AG09319 (cell line): ENCODE measurements around the gene CC2D1A.

Experiments used
- DNase-seq: peaks from one replicate; pipeline ENCODE4 v3.0.0-alpha.2; 2010; ENCODE audit warnings: low read depth; ENCODE audit errors: extremely low read depth
- TF ChIP-seq, protein P1 (sequence below): IDR thresholded peaks from 2 replicates; pipeline ENCODE4 v1.5.1; 2011; ENCODE audit warnings: low read depth, mild to moderate bottlenecking, inconsistent platforms, low read length, moderate library complexity

The CC2D1A gene

DNA sequence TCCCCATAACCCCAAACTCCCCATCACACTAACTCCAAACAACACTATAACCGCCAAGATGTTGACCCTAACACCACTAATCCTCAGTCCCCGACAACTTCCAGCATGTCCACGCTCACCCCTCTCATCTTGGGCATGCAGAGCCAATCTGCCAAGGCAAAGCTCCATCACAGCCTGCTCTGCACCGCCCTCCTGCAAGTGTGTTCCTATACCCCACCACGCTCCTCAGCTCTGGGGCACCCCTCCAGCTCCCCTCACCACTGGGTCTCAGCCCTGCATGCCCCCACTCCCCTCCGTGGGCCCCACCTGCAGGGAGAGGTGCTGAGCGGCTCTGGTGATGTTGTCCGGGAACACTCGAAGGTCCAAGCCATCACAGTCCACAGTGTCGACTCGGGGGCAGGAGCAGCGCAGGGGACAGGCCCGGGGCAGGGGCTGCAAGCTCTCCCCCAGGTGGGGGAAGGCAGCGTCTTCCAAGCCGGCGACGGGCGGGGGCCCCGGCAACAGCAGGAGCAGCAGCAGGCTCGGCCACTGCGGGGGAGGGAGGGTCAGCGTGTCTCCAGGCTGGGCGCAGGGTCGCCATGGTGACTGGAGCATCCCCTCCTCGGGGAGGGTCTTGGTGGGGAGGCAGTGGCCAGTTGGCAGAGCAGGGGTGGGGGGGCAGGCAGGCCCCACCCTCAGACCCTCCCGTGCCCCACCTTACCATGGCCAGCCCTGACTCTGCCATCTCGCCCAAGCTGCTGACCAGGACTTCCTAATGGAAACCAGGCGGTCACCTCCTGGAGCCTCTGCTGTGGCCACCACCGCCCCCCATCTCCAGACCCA lies 31.7 kb downstream of the CC2D1A start:
- TF ChIP-seq, protein P1, sequence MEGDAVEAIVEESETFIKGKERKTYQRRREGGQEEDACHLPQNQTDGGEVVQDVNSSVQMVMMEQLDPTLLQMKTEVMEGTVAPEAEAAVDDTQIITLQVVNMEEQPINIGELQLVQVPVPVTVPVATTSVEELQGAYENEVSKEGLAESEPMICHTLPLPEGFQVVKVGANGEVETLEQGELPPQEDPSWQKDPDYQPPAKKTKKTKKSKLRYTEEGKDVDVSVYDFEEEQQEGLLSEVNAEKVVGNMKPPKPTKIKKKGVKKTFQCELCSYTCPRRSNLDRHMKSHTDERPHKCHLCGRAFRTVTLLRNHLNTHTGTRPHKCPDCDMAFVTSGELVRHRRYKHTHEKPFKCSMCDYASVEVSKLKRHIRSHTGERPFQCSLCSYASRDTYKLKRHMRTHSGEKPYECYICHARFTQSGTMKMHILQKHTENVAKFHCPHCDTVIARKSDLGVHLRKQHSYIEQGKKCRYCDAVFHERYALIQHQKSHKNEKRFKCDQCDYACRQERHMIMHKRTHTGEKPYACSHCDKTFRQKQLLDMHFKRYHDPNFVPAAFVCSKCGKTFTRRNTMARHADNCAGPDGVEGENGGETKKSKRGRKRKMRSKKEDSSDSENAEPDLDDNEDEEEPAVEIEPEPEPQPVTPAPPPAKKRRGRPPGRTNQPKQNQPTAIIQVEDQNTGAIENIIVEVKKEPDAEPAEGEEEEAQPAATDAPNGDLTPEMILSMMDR: no peak
- no peak for DNase-seq

DNA sequence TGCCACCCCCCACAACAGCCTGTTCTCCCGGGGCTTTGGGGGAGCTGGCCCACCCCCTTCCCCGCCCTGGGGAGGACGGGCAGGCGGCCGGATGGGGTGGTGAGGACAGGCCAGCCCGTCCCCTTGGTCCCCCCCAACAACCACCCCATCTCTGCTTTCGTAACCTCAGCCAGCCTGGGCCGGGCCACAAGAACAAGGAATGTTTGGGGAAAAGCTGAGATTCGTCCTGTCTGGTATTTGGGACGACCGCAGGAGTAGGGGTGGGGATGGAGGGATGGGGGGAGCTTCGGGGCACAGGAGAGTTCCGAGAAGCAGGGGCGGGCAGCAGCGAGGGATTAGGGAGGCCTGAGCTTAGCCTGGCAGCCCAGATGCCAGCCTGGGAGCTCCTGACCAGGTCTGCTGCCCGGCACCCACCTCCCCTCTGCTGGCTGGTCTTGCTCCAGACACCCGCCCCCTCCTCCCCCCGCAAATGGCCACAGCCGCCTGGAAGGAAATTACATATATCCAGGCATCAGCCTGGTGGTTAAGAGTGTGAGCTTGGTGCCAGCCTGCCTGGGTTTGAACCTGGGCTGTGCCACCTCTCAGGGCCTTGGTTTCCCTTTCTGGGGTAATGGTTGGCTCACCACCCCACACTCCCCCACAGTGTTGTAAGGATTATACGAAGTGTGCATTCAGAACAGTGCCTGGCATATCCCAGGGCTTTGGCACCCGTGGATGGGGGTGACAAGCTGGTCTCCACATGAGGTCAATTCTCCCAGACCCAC lies 32.5 kb downstream of the CC2D1A start, which contains the start of gene PODNL1:
TSS of gene PODNL1 (minus strand) at position 117 of the 764 bp plus-strand sequence. CDS start 236 bp downstream, outside the sequence.
- peak; percentile 71 for DNase-seq
- TF ChIP-seq, protein P1: no peak

DNA sequence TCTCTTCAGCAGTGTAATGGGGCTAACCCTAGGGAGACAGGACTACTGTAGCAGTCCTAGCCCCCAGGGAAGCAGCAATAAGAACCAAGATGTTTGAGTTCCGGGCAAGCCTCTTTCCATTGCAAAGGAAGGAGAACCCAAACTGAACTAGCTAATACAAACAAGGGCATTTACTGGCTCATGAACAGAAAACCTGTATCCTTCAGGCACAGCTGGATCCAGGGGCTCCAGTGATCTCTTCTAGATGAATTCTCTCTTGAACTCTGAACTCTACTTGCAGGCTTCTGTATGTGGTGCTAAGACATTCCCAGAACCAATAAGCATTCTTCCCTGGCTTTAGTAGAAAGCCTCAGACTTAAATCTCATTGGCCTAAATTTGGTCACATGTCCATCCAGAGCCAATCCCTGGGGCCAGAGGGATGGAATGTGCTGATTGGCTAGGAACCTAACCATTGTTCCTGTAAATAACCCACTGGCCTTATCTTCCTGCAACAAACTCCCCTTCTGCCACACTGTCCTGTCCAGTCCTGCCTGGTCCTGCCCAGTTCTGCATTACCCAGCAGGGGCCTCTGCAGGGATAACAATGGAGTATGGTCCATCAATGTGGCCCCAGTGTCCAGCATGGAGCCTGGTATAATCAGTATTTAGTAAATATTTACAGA lies 36.2 kb downstream of the CC2D1A start:
- TF ChIP-seq, protein P1: no peak
- DNase-seq: no peak

DNA sequence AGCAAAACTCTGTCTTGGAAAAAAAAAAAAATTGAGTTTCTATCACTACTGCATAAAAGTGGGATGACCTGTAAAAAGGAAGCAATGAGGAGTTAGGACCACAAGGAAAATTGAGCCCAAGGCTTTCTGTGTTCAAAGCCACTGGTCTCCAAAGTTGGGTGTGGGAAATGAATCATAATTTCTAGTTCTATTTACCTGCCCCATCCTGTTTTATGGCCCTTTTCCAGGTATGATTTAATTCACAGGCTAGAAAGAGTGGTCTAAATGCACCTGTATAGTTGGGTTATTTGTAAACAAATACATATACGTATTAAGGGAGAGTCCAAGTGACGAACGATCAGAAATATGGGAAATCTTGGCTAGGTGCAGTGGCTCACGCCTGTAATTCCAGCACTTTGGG lies 40.4 kb downstream of the CC2D1A start:
- TF ChIP-seq, protein P1: no peak
- no peak for DNase-seq

DNA sequence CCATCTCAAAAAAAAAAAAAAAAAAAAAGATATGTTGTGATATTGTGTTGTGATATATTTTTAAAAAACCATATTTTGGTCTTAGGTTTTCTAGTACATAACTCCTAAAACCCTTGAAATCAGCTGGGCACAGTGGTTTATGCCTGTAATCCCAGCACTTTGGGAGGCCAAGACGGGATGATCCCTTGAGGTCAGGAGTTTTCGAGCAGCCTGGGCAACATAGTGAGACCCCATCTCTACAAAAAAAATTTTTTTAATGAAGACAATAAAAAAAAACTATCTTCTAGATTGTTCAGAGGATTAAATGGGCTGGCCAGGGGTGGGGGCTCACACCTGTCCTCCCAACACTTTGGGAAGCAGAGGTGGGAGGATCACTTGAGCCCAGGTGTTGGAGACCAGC lies 45.0 kb downstream of the CC2D1A start:
- TF ChIP-seq, protein P1: no peak
- no peak for DNase-seq

DNA sequence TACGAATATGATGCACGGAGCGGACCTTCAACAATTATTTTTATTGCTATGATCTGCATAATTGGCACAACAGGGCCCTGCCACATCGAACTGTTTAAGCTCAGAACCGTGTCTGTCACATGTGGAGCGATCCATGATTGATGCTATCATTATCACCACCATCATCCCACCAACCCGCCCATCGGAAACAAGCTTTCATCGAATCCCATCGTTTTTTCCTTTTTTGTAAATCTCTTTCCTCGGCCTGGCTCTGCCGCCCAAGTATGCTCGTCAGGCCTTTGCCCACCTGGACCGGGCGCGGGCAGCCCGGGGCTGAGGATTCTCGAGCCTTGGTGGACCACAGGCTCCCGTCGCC lies 45.8 kb downstream of the CC2D1A start:
- TF ChIP-seq, protein P1: no peak
- no peak for DNase-seq
